ENCODE results near the gene JMJD6. TPM values are rescaled to one million over a fixed set of nuclear protein-coding genes. Genes with fewer than 3 reads are reported as not detected.

Gene JMJD6
- total and polyA plus RNA-seq, 9 of the 15 experiments (the other 6 are each of a cell fraction or from before 2014, with no cell fraction given): 2.5 to 52.3 (median 36.3) TPM

- TF ChIP-seq EGR1 (conservative IDR thresholded peaks at IDR 0.05): peak; percentile 85
- TF ChIP-seq YBX1 (IDR thresholded peaks at IDR 0.05): no peak
- no peak for TF ChIP-seq PRDM10 (IDR thresholded peaks at IDR 0.05; ENCODE audit: partially characterized antibody)
- TF ChIP-seq MAZ (CRISPR knock-in tag; conservative IDR thresholded peaks at IDR 0.05 in 1 of 2, IDR thresholded peaks at IDR 0.05 in 1 of 2): peak; percentile 46 to 74; a peak in 3 of 4 replicates
- TF ChIP-seq, protein P1, sequence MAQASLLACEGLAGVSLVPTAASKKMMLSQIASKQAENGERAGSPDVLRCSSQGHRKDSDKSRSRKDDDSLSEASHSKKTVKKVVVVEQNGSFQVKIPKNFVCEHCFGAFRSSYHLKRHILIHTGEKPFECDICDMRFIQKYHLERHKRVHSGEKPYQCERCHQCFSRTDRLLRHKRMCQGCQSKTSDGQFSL (CRISPR knock-in tag; IDR thresholded peaks at IDR 0.05): 0 out of 2 replicates have a peak, but pooled peaks have one; percentile 44
- TF ChIP-seq, protein P1 (tag; IDR thresholded peaks at IDR 0.05): no peak
- no peak for TF ChIP-seq ZNF583 (CRISPR knock-in tag; IDR thresholded peaks at IDR 0.05)
- no peak for TF ChIP-seq ZNF586 (CRISPR knock-in tag; conservative IDR thresholded peaks at IDR 0.05)
- no peak for TF ChIP-seq ZNF143 (CRISPR knock-in tag; IDR thresholded peaks at IDR 0.05)
- TF ChIP-seq ZNF431 (CRISPR knock-in tag; IDR thresholded peaks at IDR 0.05): 0 out of 2 replicates have a peak, but pooled peaks have one; percentile 40
- TF ChIP-seq CBX2 (IDR thresholded peaks at IDR 0.05; ENCODE audit: insufficient read depth, low read length, poor library complexity, severe bottlenecking): no peak
- no peak for TF ChIP-seq ZNF140 (CRISPR knock-in tag; IDR thresholded peaks at IDR 0.05)
- TF ChIP-seq E2F5 (CRISPR knock-in tag; IDR thresholded peaks at IDR 0.05): no peak
- 0 out of 2 replicates have a peak, but pooled peaks have one; percentile 42 for TF ChIP-seq ATF7 (IDR thresholded peaks at IDR 0.05)
- TF ChIP-seq LCOR (CRISPR knock-in tag; IDR thresholded peaks at IDR 0.05): peak; percentile 47; the same call in 1 of the 2 replicates
- no peak for TF ChIP-seq CREB5 (CRISPR knock-in tag; IDR thresholded peaks at IDR 0.05)
- TF ChIP-seq, protein P2, sequence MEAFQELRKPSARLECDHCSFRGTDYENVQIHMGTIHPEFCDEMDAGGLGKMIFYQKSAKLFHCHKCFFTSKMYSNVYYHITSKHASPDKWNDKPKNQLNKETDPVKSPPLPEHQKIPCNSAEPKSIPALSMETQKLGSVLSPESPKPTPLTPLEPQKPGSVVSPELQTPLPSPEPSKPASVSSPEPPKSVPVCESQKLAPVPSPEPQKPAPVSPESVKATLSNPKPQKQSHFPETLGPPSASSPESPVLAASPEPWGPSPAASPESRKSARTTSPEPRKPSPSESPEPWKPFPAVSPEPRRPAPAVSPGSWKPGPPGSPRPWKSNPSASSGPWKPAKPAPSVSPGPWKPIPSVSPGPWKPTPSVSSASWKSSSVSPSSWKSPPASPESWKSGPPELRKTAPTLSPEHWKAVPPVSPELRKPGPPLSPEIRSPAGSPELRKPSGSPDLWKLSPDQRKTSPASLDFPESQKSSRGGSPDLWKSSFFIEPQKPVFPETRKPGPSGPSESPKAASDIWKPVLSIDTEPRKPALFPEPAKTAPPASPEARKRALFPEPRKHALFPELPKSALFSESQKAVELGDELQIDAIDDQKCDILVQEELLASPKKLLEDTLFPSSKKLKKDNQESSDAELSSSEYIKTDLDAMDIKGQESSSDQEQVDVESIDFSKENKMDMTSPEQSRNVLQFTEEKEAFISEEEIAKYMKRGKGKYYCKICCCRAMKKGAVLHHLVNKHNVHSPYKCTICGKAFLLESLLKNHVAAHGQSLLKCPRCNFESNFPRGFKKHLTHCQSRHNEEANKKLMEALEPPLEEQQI (IDR thresholded peaks at IDR 0.05): no peak
Measured at GRCh38 chr17:76710863-76711611, 15.4 kb downstream of the JMJD6 start, which contains the start of gene MXRA7 (continued).
